ENCODE results near the gene SDK2. TPM values are rescaled to one million over a fixed set of nuclear protein-coding genes. Genes with fewer than 3 reads are reported as not detected.

Gene SDK2
- polyA plus RNA-seq, 2 donors = 0.29 to 0.55 TPM

DNA sequence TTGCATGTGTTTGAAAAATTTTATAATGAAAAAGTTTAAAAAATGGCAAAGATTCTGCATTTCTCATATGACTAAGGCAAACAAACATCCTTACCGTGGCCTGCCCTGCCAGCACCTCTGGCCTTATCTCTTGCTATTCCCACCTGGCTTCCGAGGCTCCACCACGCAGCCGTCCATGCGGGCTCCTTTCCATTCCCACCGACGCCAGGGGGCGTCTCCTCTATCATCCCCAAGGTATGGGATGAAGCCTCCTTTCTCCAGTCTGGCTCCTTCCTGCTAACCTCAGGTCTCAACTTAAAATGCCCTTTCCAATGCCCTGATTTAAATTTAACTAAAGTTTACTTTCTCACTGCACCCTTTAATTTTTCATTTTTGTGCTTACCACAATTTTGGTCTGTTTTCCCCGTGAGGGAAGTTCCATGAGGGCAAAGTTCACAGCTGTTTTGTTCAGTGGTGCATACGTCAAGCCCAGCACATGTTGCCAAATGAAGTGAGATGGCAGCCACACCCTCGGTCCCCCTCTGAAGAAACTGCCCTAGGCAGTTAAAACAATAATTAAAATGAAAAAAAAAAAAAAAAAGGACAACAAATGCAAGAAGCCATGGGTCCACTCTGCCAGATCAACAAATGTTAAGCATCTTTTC lies 13.3 kb upstream of the SDK2 start:
- Histone ChIP-seq H3K27ac (ENCODE audit: low read depth in 2 of 2, low read length in 1 of 2) (no peak overlapping the region), H3K36me3 (ENCODE audit: control insufficient read depth in 2 of 2, insufficient read depth in 2 of 2, low read length in 1 of 2) (no peaks in the 10 kb centered on the region), H3K4me1 (ENCODE audit: control insufficient read depth in 2 of 2, insufficient read depth in 2 of 2, low read length in 1 of 2) (no peaks in the 10 kb centered on the region), H3K4me3 (ENCODE audit: low read depth in 1 of 2, low read length in 2 of 2) (no peak overlapping the region), H3K9me3 (ENCODE audit: control insufficient read depth in 2 of 2, insufficient read depth in 1 of 2, low read depth in 1 of 2, low read length in 1 of 2) (peaks cover 0 to 3% of the 10 kb centered on the region in 2 donors), H3K27me3 (ENCODE audit: control insufficient read depth in 1 of 2, insufficient read depth in 2 of 2, low read length in 2 of 2) (no peaks in the 10 kb centered on the region)
- 12 to 17% methylated on average over 11 of the region's 11 CpGs for WGBS, 2 donors

DNA sequence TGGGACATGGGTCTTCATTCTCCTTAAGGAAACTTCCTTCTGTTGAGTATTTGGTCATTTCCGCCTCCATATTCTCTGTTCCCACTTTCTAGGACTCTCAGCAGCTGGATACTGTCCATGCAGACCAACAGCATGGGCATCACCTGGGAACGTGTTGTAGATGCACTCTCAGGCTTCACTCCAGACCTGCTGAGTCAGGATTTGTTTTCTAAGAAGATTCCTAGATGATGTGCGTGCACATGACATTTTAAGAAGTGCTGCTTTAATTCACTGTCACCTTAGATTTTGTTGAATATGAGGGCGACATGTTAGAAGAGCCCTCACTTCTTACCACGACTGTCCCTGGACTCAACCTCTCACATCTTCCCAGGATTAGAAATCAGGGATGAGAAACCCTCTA lies 10.0 kb upstream of the SDK2 start:
- Histone ChIP-seq H3K27ac (ENCODE audit: low read depth in 2 of 2, low read length in 1 of 2) (no peak overlapping the region), H3K36me3 (ENCODE audit: control insufficient read depth in 2 of 2, insufficient read depth in 2 of 2, low read length in 1 of 2) (no peaks in the 10 kb centered on the region), H3K9me3 (ENCODE audit: control insufficient read depth in 2 of 2, insufficient read depth in 1 of 2, low read depth in 1 of 2, low read length in 1 of 2) (peaks cover 0 to 3% of the 10 kb centered on the region in 2 donors), H3K27me3 (ENCODE audit: control insufficient read depth in 1 of 2, insufficient read depth in 2 of 2, low read length in 2 of 2) (no peaks in the 10 kb centered on the region), H3K4me3 (ENCODE audit: low read depth in 1 of 2, low read length in 2 of 2) (no peak overlapping the region), H3K4me1 (ENCODE audit: control insufficient read depth in 2 of 2, insufficient read depth in 2 of 2, low read length in 1 of 2) (no peaks in the 10 kb centered on the region)
- WGBS, 2 donors = 88 to 91% methylated on average over 5 of the region's 5 CpGs

DNA sequence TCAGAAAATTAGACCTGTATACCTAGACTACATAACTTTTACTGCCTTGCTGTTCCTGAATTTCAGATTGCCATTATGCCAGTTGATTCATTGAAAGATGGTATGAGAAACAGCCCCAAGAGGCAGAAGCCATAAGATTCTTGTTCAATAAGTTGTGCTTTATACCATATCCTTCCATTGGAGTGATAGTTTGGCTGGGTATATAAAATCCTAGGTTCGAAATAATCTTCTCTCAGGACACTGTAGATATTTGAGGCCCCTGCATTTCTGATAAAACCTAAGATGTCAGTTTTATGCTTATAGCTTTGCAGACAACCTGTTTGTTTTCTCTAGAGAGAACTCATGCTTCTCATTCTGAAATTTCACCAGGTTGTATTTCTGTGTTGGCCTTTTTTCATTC lies 9.6 kb upstream of the SDK2 start:
- no peaks in the 10 kb centered on the region for H3K4me1 ChIP-seq (ENCODE audit: control insufficient read depth in 2 of 2, insufficient read depth in 2 of 2, low read length in 1 of 2)
- H3K27ac ChIP-seq (ENCODE audit: low read depth in 2 of 2, low read length in 1 of 2) = no peak overlapping the region
- 86 to 88% methylated on average over 1 of the region's 1 CpG for WGBS, 2 donors
- no peaks in the 10 kb centered on the region for H3K36me3 ChIP-seq (ENCODE audit: control insufficient read depth in 2 of 2, insufficient read depth in 2 of 2, low read length in 1 of 2)
- no peaks in the 10 kb centered on the region for H3K27me3 ChIP-seq (ENCODE audit: control insufficient read depth in 1 of 2, insufficient read depth in 2 of 2, low read length in 2 of 2)
- H3K4me3 ChIP-seq (ENCODE audit: low read depth in 1 of 2, low read length in 2 of 2) = no peak overlapping the region
- peaks cover 0 to 3% of the 10 kb centered on the region in 2 donors for H3K9me3 ChIP-seq (ENCODE audit: control insufficient read depth in 2 of 2, insufficient read depth in 1 of 2, low read depth in 1 of 2, low read length in 1 of 2)

DNA sequence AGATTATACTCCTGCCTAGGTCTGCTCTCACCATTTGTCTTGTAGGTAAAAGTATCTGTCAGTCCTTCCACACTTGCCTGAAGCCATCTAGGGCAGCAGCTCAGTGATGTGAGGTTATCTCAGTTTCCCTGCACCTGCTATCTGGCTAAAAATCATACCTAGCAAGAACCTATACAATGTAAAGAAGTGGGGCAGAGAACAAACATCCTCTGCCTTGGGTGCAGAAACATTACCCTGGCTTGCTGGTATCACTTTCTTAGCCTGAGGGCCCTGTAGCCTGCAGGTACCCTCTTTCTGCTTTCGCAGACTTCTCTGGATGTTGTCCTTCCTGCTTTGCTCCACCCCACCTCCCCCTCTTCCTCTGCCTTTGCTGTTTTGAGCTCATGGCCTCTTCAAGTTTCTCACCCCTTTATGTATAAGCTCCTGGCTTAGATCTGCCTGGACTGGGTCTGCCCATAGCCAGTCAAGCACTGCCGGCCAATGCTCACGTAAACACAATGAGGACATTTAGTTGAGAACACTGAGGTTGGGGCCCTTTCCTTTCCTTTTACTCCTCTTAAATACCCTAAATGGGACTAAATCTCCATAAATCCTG lies 8.7 kb upstream of the SDK2 start:
- WGBS, 2 donors = 81 to 93% methylated on average over 3 of the region's 3 CpGs
- Histone ChIP-seq H3K36me3 (ENCODE audit: control insufficient read depth in 2 of 2, insufficient read depth in 2 of 2, low read length in 1 of 2) (no peaks in the 10 kb centered on the region), H3K9me3 (ENCODE audit: control insufficient read depth in 2 of 2, insufficient read depth in 1 of 2, low read depth in 1 of 2, low read length in 1 of 2) (peaks cover 0 to 3% of the 10 kb centered on the region in 2 donors), H3K27ac (ENCODE audit: low read depth in 2 of 2, low read length in 1 of 2) (no peak overlapping the region), H3K4me1 (ENCODE audit: control insufficient read depth in 2 of 2, insufficient read depth in 2 of 2, low read length in 1 of 2) (no peaks in the 10 kb centered on the region), H3K4me3 (ENCODE audit: low read depth in 1 of 2, low read length in 2 of 2) (no peak overlapping the region), H3K27me3 (ENCODE audit: control insufficient read depth in 1 of 2, insufficient read depth in 2 of 2, low read length in 2 of 2) (no peaks in the 10 kb centered on the region)

DNA sequence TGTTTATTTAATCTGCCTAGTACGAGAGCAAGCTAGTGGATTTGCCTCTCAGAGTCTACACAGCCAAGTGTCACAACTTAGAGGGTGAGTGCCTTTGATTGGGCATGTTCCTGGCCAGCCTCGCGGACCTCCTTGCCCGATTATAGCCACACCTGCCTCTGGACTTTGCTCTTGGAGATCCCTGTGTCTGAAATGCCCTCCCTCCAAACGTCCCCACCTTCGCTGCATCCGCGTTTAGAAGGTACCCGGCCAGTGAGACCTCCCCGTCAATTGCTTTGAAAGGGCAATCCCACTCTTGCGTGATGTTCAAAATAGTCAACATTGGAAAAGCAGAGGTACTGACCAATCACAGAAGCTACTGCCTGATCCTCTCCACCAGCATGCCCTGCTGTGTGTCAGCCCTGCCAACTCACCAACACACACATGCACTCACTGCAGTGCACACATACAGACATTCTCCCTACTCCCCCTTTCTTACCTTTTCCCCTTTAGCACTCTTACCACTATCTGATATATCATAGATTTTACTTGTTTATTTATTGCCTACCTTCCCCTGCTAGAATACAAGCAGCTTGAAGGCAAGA lies 6.5 kb upstream of the SDK2 start:
- WGBS, 2 donors = 70 to 80% methylated on average over 11 of the region's 11 CpGs
- no peak overlapping the region for H3K4me3 ChIP-seq (ENCODE audit: low read depth in 1 of 2, low read length in 2 of 2)
- no peaks in the 10 kb centered on the region for H3K36me3 ChIP-seq (ENCODE audit: control insufficient read depth in 2 of 2, insufficient read depth in 2 of 2, low read length in 1 of 2)
- peaks cover 0 to 3% of the 10 kb centered on the region in 2 donors for H3K9me3 ChIP-seq (ENCODE audit: control insufficient read depth in 2 of 2, insufficient read depth in 1 of 2, low read depth in 1 of 2, low read length in 1 of 2)
- no peaks in the 10 kb centered on the region for H3K4me1 ChIP-seq (ENCODE audit: control insufficient read depth in 2 of 2, insufficient read depth in 2 of 2, low read length in 1 of 2)
- no peaks in the 10 kb centered on the region for H3K27me3 ChIP-seq (ENCODE audit: control insufficient read depth in 1 of 2, insufficient read depth in 2 of 2, low read length in 2 of 2)
- H3K27ac ChIP-seq (ENCODE audit: low read depth in 2 of 2, low read length in 1 of 2) = no peak overlapping the region

DNA sequence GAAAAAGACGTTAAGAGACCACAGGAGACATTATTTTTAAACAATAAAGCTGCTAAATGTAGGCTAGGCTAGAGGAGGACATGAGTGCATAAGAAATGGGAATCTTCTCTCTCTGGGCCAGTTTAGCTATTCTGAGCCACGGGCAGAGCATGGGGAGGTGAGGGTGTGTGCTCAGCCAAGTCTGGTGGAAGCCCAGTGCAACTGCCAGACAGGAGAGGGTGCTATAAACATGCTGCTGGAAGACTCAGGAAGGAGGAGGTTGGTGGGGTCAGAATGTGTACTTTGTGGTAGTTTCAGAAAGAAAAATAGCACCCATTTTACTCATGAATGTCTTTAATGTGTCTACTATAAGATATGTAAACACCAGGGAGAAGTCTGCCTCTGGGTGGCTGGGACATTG lies 5.9 kb upstream of the SDK2 start:
- no peak overlapping the region for H3K4me3 ChIP-seq (ENCODE audit: low read depth in 1 of 2, low read length in 2 of 2)
- no peak overlapping the region for H3K27ac ChIP-seq (ENCODE audit: low read depth in 2 of 2, low read length in 1 of 2)
- no peaks in the 10 kb centered on the region for H3K36me3 ChIP-seq (ENCODE audit: control insufficient read depth in 2 of 2, insufficient read depth in 2 of 2, low read length in 1 of 2)
- H3K4me1 ChIP-seq (ENCODE audit: control insufficient read depth in 2 of 2, insufficient read depth in 2 of 2, low read length in 1 of 2) = no peaks in the 10 kb centered on the region
- H3K27me3 ChIP-seq (ENCODE audit: control insufficient read depth in 1 of 2, insufficient read depth in 2 of 2, low read length in 2 of 2) = no peaks in the 10 kb centered on the region
- 46 to 48% methylated on average over 2 of the region's 2 CpGs for WGBS, 2 donors
- peaks cover 0 to 3% of the 10 kb centered on the region in 2 donors for H3K9me3 ChIP-seq (ENCODE audit: control insufficient read depth in 2 of 2, insufficient read depth in 1 of 2, low read depth in 1 of 2, low read length in 1 of 2)

DNA sequence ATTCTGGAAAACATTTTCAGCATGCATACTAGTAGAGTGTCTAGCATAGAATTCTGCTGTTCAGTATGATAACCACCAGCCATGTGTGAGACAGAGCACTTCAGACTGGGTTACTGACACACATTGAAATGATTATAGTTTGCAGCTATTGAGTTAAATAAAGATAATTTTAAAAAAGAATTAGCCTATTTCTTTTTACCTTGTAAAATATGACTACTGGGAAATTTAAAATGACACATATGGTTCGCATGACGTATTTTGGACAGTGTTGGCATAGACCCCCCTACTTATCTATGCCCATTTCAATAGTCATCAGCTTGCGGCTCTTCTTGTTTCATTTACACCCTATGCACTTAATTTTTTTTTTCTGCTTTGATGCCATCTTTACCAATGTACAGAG lies 4.7 kb upstream of the SDK2 start:
- H3K27ac ChIP-seq (ENCODE audit: low read depth in 2 of 2, low read length in 1 of 2) = no peak overlapping the region
- H3K9me3 ChIP-seq (ENCODE audit: control insufficient read depth in 2 of 2, insufficient read depth in 1 of 2, low read depth in 1 of 2, low read length in 1 of 2) = peaks cover 0 to 3% of the 10 kb centered on the region in 2 donors
- peaks cover 0 to 6% of the 10 kb centered on the region in 2 donors for H3K4me1 ChIP-seq (ENCODE audit: control insufficient read depth in 2 of 2, insufficient read depth in 2 of 2, low read length in 1 of 2)
- H3K27me3 ChIP-seq (ENCODE audit: control insufficient read depth in 1 of 2, insufficient read depth in 2 of 2, low read length in 2 of 2) = no peaks in the 10 kb centered on the region
- H3K36me3 ChIP-seq (ENCODE audit: control insufficient read depth in 2 of 2, insufficient read depth in 2 of 2, low read length in 1 of 2) = no peaks in the 10 kb centered on the region
- WGBS, 2 donors = 96 to 97% methylated on average over 3 of the region's 3 CpGs
- no peak overlapping the region for H3K4me3 ChIP-seq (ENCODE audit: low read depth in 1 of 2, low read length in 2 of 2)

DNA sequence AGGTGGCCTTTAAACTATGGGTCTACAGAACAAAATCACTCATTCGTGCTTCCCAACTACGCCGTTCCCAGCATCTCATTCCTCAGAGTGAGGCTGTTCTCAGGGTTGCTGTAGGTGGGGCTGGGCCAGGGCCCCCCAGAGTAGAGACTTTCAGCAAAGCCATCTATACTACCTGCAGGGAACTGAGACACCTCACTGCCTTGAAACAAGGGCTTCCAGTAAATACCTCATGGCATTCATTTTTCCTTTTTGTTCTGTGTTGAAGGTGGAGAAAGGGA lies 4.2 kb upstream of the SDK2 start:
- Histone ChIP-seq H3K27ac (ENCODE audit: low read depth in 2 of 2, low read length in 1 of 2) (no peak overlapping the region), H3K4me3 (ENCODE audit: low read depth in 1 of 2, low read length in 2 of 2) (no peak overlapping the region), H3K9me3 (ENCODE audit: control insufficient read depth in 2 of 2, insufficient read depth in 1 of 2, low read depth in 1 of 2, low read length in 1 of 2) (peaks cover 0 to 3% of the 10 kb centered on the region in 2 donors), H3K36me3 (ENCODE audit: control insufficient read depth in 2 of 2, insufficient read depth in 2 of 2, low read length in 1 of 2) (no peaks in the 10 kb centered on the region), H3K4me1 (ENCODE audit: control insufficient read depth in 2 of 2, insufficient read depth in 2 of 2, low read length in 1 of 2) (peaks cover 2 to 6% of the 10 kb centered on the region in 2 donors), H3K27me3 (ENCODE audit: control insufficient read depth in 1 of 2, insufficient read depth in 2 of 2, low read length in 2 of 2) (no peaks in the 10 kb centered on the region)
- 90 to 93% methylated on average over 3 of the region's 3 CpGs for WGBS, 2 donors

DNA sequence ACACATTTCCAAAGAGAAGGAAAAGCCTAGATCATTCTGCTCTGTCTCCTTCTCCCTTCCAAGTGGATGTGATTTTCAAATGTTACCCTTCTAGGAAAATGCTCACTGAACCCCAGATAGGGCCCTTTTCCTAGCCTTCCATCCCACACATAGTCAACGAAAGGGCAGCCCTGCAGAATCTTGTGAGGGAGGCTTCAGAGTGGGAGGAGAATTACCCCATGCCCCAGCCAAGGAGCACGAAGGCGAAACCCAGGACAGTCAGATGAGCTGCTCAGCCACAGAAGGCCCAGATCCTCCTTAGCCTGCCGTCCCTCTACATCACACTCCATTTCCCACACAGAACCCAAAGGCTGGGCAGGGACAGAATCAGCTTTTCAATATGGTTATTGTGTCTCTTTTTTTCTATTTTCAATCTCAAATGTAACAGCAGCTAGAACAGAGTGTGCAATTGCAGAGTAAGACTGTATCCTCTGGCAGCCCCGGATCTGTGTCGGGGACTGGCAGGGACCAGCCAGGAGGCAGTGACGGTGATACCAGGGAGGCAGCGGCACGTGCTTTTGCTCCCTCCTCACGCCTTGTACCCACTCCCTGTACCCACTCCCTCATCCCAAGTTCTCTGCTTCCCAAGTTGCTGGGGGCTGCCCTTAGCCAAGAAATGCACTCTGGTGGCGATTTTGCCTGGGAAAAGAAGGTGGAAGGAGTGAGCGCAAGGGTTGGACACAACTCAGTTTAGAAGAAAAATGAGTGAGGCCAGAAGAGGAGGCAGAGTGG lies 3.7 kb upstream of the SDK2 start:
- 83 to 91% methylated on average over 12 of the region's 12 CpGs for WGBS, 2 donors

More for the DNA sequence above, 3.7 kb upstream of the SDK2 start:
- Histone ChIP-seq H3K4me3 (ENCODE audit: low read depth in 1 of 2, low read length in 2 of 2) (no peak overlapping the region), H3K9me3 (ENCODE audit: control insufficient read depth in 2 of 2, insufficient read depth in 1 of 2, low read depth in 1 of 2, low read length in 1 of 2) (peaks cover 0 to under 1% of the 10 kb centered on the region in 2 donors), H3K36me3 (ENCODE audit: control insufficient read depth in 2 of 2, insufficient read depth in 2 of 2, low read length in 1 of 2) (no peaks in the 10 kb centered on the region), H3K27ac (ENCODE audit: low read depth in 2 of 2, low read length in 1 of 2) (no peak overlapping the region), H3K27me3 (ENCODE audit: control insufficient read depth in 1 of 2, insufficient read depth in 2 of 2, low read length in 2 of 2) (no peaks in the 10 kb centered on the region), H3K4me1 (ENCODE audit: control insufficient read depth in 2 of 2, insufficient read depth in 2 of 2, low read length in 1 of 2) (peaks cover 6% of the 10 kb centered on the region in 2 donors)
